Nephron progenitor cell (in vitro differentiated cells): ENCODE data around the gene MTMR2.

Source experiments
- DNase-seq: peaks from one replicate; pipeline ENCODE4 v3.0.0; 2021
- H3K27ac Mint-ChIP-seq: 2 replicates; pipeline ENCODE4 v1.8.0; 2021; ENCODE audit warnings: mild to moderate bottlenecking, moderate library complexity, mixed read lengths
- H3K27me3 Mint-ChIP-seq: 2 replicates; pipeline ENCODE4 v1.8.0; 2021; ENCODE audit warnings: mild to moderate bottlenecking, low read depth, mixed read lengths; ENCODE audit not compliant: poor library complexity
- H3K36me3 Mint-ChIP-seq: 2 replicates; pipeline ENCODE4 v1.8.0; 2021; ENCODE audit warnings: low read depth, mixed read lengths
- H3K4me1 Mint-ChIP-seq: 2 replicates; pipeline ENCODE4 v1.8.0; 2021; ENCODE audit warnings: mixed read lengths
- H3K4me3 Mint-ChIP-seq: 2 replicates; pipeline ENCODE4 v1.8.0; 2021; ENCODE audit warnings: mild to moderate bottlenecking, moderate library complexity, mixed read lengths
- H3K9me3 Mint-ChIP-seq: 2 replicates; pipeline ENCODE4 v1.8.0; 2021; ENCODE audit warnings: mild to moderate bottlenecking, moderate library complexity, mixed read lengths
- TF ChIP-seq, protein P1 (sequence below): fragments of 200-600 bp; sonication (generic); IDR thresholded peaks from 2 replicates; pipeline ENCODE4 v1.5.0; 2021; ENCODE audit warnings: antibody characterized with exemption

Gene MTMR2

DNA sequence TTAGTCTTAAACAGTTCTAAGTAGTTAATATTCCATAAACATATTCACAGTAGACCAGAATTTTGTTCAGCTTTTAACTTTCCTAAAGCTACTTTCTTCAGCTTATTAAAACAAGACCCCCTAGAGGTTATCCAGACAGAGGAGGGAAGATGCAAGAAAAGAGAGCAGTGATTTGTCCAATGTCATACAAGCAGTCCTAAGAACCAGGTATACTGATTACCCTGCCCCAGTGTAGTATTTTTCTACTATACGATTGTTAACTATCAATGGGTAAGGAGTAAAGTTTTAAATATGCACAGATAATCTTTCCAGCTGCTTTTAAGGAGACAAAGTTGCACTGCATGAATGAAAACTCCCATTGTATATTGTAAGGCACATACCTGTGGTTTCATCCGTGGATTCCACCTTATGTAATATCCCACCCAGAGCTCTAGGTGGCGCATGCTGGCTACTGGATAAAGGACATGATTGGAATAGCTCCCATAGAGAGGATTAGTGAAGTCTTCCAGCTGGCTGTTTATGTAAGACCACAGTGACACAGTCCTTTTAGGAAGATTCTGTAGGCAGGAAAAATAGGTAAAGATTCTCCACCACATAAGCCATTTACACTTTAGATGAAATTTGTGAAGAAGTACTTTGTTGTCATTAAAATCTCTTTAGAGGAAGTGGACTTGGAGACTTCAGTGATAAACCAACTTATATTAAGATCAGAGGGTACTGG lies 88.0 kb downstream of the MTMR2 start:
- H3K4me3 Mint-ChIP-seq: no peak overlapping the region
- H3K27ac Mint-ChIP-seq: no peak overlapping the region
- peaks cover 33% of the 10 kb centered on the region for H3K36me3 Mint-ChIP-seq
- DNase-seq: peak; percentile 62
- no peaks in the 10 kb centered on the region for H3K4me1 Mint-ChIP-seq
- no peaks in the 10 kb centered on the region for H3K9me3 Mint-ChIP-seq
- TF ChIP-seq, protein P1, sequence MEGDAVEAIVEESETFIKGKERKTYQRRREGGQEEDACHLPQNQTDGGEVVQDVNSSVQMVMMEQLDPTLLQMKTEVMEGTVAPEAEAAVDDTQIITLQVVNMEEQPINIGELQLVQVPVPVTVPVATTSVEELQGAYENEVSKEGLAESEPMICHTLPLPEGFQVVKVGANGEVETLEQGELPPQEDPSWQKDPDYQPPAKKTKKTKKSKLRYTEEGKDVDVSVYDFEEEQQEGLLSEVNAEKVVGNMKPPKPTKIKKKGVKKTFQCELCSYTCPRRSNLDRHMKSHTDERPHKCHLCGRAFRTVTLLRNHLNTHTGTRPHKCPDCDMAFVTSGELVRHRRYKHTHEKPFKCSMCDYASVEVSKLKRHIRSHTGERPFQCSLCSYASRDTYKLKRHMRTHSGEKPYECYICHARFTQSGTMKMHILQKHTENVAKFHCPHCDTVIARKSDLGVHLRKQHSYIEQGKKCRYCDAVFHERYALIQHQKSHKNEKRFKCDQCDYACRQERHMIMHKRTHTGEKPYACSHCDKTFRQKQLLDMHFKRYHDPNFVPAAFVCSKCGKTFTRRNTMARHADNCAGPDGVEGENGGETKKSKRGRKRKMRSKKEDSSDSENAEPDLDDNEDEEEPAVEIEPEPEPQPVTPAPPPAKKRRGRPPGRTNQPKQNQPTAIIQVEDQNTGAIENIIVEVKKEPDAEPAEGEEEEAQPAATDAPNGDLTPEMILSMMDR: peak; percentile 91
- H3K27me3 Mint-ChIP-seq: no peaks in the 10 kb centered on the region

DNA sequence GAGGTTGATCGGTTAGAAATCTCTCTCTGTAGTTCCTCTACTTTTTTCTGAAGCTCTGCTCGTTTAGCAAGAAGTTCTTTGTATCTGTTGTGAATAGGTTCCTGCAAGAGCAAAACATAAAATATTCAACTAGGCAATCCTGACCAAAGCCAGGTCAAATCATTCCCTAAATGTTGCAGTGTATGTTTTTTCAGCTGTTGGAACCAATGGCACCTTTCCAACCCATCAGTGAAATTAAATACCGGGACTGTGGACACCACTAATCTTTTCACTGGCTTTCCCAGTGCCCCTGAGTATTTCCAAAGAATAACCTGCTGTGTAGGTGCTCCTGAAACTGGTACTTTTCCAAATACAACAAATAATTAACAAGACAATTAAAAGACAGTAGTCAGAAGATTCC lies 88.6 kb downstream of the MTMR2 start:
- no peak overlapping the region for H3K27ac Mint-ChIP-seq
- peaks cover 39% of the 10 kb centered on the region for H3K36me3 Mint-ChIP-seq
- TF ChIP-seq, protein P1: no peak
- H3K9me3 Mint-ChIP-seq: no peaks in the 10 kb centered on the region
- H3K4me3 Mint-ChIP-seq: no peak overlapping the region
- no peaks in the 10 kb centered on the region for H3K27me3 Mint-ChIP-seq
- DNase-seq: no peak
- no peaks in the 10 kb centered on the region for H3K4me1 Mint-ChIP-seq

DNA sequence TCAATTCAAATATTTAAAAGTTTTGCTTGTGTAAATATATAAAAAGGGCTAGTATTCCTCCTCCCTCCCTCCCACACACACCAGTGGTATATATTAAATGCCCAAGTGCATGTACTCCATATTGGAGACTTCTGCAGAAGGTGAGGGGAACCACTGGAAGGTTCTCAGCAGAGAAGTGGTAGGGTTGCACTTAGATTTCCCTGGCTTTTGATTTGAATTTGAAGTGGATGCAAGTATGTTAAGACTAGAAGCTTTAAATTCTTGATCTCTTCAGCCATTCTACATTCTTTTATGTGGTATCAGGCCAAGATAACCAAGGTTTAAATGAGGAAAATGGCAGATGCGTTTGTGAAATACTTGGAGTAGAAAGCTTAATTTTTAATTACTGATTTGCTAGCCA lies 90.5 kb downstream of the MTMR2 start:
- Mint-ChIP-seq H3K9me3 (no peaks in the 10 kb centered on the region), H3K4me3 (no peak overlapping the region), H3K27ac (no peak overlapping the region), H3K4me1 (no peaks in the 10 kb centered on the region), H3K36me3 (peaks cover 48% of the 10 kb centered on the region), H3K27me3 (no peaks in the 10 kb centered on the region)
- TF ChIP-seq, protein P1: no peak
- DNase-seq: no peak

DNA sequence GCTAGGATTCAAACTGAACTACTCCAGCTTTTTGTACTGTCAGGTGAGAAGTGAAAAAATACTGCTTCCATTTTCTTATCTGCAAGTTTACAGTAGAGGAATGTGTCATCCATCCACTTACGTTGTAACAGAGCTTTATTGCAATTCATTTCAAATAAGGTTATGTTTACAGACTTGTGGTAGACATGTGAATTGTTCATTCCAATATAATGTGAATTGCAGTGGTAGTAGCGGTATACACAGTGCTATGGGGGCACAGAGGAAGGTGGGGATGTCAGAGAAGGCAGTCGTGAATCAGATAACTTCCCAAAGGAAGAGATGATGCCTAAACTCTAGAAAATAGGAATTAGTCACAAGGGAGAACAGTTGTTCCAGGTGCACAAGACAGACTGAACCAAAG lies 91.1 kb downstream of the MTMR2 start:
- DNase-seq: no peak
- H3K36me3 Mint-ChIP-seq: peaks cover 51% of the 10 kb centered on the region
- TF ChIP-seq, protein P1: no peak
- peak overlapping the region; percentile 36 for H3K27ac Mint-ChIP-seq
- H3K4me1 Mint-ChIP-seq: no peaks in the 10 kb centered on the region
- H3K4me3 Mint-ChIP-seq: no peak overlapping the region
- H3K27me3 Mint-ChIP-seq: no peaks in the 10 kb centered on the region
- no peaks in the 10 kb centered on the region for H3K9me3 Mint-ChIP-seq

DNA sequence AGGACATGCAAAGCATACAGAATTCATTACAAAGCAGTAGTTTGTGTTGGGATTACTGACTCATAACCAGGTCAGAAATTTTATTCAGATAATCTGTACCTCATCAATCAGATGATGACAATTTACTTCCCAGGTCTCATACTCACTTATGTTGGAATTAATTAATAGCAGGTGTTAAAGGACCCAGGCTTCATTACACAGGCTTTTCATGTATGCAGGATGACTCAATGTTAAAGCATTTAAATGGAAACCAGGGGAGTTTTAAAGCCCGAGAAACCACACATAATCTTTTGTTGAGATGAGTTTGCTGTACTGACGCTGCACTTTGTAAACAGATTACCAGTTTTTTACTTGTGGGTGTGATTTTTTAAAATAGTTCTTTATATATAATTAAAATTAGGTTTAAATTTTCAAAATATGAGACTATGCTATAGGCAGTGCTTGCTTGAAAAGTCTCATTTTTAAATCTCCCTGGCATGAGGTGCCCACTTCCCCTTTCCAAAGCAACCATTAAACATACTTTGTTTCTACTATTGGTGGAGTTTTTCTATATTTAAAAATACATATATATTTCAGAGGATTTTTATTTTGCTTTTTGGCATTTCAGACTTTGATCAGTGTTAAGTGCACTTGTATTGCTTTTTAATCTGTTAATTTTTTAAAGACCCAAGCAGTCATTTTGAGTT lies 92.6 kb downstream of the MTMR2 start:
- TF ChIP-seq, protein P1: no peak
- H3K4me3 Mint-ChIP-seq: no peak overlapping the region
- no peaks in the 10 kb centered on the region for H3K27me3 Mint-ChIP-seq
- DNase-seq: no peak
- H3K9me3 Mint-ChIP-seq: no peaks in the 10 kb centered on the region
- peaks cover 53% of the 10 kb centered on the region for H3K36me3 Mint-ChIP-seq
- no peaks in the 10 kb centered on the region for H3K4me1 Mint-ChIP-seq
- H3K27ac Mint-ChIP-seq: no peak overlapping the region
